CD4-positive, alpha-beta T cell treated with Interleukin-4 for 1 hour (primary cell): ENCODE data around the gene HOXD3.

ENCODE experiments used
- DNase-seq, 2 donors: peaks; one replicate each; pipeline ENCODE4 v3.0.0-alpha.2; 2020 to 2022

Gene HOXD3

GRCh38 chr2:176156807-176157498 lies at the start of gene HOXD3:
Gene HOXD3, plus strand, starts transcription at chr2:176157307. Its CDS starts 11,808 bp downstream, at chr2:176169115.
- no peak for DNase-seq

GRCh38 chr2:176107731-176108181 lies 49.4 kb upstream of the HOXD3 start:
- DNase-seq: no peak

GRCh38 chr2:176109192-176109901 lies 47.8 kb upstream of the HOXD3 start:
- DNase-seq: no peak

- DNase-seq: no peak
Observed at GRCh38 chr2:176109946-176110345, 47.2 kb upstream of the HOXD3 start.

- DNase-seq: no peak
Observed at GRCh38 chr2:176110415-176111308, 46.4 kb upstream of the HOXD3 start.

GRCh38 chr2:176111309-176111663 lies 45.8 kb upstream of the HOXD3 start:
- DNase-seq: no peak

- no peak for DNase-seq
Observed at GRCh38 chr2:176111846-176112374, 45.2 kb upstream of the HOXD3 start.

GRCh38 chr2:176112375-176113302 lies 44.5 kb upstream of the HOXD3 start:
- DNase-seq: no peak

GRCh38 chr2:176114120-176114929 lies 42.8 kb upstream of the HOXD3 start:
- DNase-seq: no peak

GRCh38 chr2:176114930-176115625 lies 42.0 kb upstream of the HOXD3 start:
- no peak for DNase-seq

- no peak for DNase-seq
Observed at GRCh38 chr2:176115883-176116813, 41.0 kb upstream of the HOXD3 start, which contains the start of gene HOXD10. Gene HOXD10, plus strand, starts transcription at chr2:176116778. Its CDS starts 56 bp downstream, at chr2:176116834.

- DNase-seq: no peak
Observed at GRCh38 chr2:176117162-176117822, 39.8 kb upstream of the HOXD3 start.

- DNase-seq: no peak
Observed at GRCh38 chr2:176117823-176118371, 39.2 kb upstream of the HOXD3 start.

GRCh38 chr2:176118601-176119339 lies 38.3 kb upstream of the HOXD3 start:
- DNase-seq: no peak

- no peak for DNase-seq
Observed at GRCh38 chr2:176120364-176121189, 36.5 kb upstream of the HOXD3 start.
